NCI-H128 (cell line): Measurements from ENCODE around the gene BARX2.

ENCODE experiments used
- DNase-seq: peaks from one replicate; lab custom pipeline; 2025; ENCODE audit not compliant: unreplicated experiment; lab: John Stamatoyannopoulos, UW

BARX2 gene

DNA sequence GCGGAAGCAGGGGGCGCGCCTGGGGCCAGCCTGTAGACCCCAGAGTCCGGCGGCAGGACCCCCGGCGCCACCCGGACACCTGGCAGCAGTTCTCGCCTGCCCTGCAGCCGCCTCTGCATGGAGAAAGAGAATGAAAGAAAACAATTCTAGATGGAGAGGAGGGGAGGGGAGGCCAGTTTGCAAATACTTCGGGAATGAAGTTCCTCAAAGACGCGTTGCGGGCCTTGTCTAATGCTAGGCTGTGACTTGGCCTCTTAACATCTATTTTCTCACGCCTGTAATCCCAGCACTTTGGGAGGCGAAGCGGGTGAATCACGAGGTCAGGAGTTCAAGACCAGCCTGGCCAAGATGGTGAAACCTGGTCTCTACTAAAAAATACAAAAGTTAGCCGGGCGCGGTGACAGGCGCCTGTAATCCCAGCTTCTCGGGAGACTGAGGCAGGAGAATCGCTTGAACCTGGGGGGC, 2.1 kb upstream of the BARX2 start:
- no peak for DNase-seq

DNA sequence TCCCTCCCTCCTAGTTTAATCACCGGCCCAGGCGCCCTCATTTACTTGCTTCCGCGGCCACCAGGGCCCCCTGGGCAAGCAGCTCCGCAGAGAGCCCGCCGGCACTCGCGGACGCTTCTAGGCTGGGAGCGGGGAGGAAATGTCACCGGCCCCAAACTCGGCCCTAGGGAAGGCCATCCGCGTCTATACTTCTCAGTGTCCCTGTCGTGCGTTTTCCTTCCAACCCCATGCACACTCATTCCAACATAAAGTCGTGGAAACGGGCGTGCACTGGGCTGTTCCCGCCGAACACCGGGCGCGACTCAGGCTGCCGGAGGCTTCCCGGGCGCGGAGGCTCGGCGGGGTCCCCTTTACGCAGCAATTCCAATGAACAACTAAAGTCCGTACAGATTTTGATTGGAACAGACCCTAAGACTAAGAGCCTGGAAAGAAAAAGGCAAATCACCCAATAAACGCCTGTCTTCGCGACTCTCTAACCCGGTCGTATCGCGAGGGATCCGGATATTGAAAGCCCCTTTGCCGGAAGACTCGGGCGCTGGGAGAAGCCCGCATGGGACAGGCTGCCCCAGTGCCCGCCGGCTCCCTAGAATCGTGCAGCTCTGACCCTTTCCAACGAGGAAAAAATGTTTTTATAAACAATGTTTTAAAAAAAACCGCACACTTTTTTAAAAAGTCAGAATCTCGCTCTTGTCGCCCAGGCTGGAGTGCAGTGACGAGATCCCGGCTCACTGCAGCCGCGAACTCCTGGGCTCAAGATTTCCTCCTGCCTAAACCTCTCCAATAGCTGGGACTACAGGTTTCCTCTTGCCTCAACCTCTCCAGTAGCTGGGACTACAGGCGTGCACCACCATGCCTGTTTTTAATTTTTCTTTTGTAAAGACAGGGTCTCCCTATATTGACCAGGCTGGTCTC, 1.3 kb upstream of the BARX2 start:
- no peak for DNase-seq

DNA sequence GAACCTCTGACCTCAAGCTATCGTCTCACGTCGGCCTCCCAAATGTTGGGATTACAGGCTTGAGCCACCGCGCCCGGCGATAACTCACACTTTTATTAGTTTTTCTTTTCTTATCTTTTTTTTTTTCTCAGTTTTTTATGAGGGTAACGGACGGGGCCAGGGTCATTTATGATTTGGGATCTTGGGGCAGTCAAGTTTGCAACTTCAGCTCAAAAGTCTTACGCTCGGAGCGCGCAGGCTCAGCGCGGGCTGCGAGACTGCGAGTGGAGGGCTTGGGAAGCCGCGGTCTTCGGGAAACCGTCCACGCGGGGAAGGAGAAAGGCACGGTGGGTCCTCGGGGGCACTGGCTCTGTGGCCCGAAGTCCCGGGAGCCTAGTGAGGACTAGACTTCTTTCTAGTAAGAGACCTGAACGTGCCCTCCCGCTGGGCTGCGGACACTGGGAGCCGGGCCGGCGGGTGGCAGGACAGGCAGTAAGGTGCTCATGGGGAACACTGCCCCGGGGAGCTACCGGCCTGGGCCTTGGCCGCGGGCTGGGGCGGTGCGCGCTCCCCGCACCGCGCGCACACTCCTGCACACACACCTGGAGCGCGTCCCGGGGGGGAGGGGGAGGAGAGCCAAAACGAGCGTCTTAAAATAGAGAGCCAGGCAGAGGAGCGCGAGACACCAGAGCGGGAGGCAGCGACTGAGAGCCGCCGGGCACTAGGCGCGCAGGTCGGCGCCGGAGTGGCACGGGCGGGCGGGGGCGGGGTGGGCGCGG, 476 bp upstream of the BARX2 start:
- DNase-seq = no peak

DNA sequence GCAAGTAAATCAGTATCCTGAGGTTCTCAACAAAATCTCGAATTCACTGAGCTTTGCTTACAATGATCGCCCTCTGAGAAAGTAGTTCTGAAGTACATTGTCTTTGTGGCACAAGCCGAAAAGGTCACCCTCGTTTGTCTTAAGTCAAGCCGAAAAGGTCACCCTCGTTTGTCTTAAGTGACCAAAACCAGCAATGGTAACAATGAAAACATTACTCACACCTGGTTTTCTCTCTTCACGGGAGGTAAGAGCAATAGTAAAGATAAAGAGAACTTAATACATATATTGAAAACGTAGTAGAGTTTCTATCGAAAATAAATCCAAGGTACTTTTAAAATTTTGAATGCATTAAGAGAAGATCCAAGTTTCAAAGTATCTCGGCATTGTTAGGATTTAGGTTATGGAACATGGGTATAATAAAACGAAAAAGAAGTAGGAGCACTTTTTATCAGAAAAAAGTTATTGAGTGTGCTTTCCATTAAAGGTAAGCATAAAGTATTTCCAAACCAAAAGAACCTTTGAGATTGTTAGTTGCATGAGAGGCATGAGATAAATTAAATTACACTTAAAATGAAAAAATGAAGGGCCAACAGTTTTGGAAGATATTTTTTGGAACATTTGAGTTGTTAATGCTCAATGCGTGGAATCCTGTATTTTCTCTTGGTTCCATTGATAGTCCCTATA, 1.2 kb downstream of the BARX2 start:
- DNase-seq = no peak

GRCh38 chr11:129377739-129378138, 2.1 kb downstream of the BARX2 start:
- DNase-seq = no peak

- no peak for DNase-seq
Measured at GRCh38 chr11:129380413-129380812, 4.8 kb downstream of the BARX2 start.

GRCh38 chr11:129382583-129382982, 6.9 kb downstream of the BARX2 start:
- no peak for DNase-seq

DNA sequence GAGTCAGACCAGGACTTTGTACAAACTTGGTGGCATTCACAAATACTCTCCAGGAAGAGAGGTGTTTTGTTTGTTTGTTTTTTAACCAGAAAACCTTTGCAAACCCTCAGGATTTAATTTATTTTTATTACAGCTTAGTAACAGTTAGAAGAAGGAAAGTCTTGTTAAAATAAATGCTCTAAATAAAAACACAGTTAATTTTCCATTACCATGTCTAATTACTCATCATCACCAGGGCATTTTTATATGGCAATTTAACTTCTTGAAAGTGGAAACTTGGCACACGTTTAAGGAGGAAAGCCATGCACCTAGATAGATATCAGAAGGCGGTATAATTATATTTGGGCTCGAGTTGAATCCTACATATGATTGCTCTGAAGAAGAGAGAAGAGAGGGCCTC, 7.4 kb downstream of the BARX2 start:
- no peak for DNase-seq

- no peak for DNase-seq
Measured at GRCh38 chr11:129383502-129383901, 7.9 kb downstream of the BARX2 start.

- no peak for DNase-seq
Measured at GRCh38 chr11:129384415-129384814, 8.8 kb downstream of the BARX2 start.

DNA sequence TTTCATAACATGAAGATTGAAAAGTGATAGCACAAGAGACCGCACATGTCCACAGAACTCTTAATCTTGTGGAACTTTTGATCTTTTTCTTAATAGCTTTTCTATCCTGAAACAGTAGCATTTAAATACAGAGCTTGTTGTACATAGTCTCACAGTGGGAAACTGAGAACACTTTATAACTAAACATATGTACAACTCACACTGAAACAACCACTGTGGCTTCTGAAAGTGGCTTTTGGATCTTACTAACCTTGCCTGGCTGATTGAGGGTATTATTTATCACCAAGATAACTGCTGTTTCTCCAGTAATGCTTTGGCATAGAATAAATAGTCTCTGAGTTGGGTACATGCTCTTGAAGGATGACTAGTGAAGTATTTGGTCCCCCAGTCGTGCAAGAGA, 10.2 kb downstream of the BARX2 start:
- no peak for DNase-seq

DNA sequence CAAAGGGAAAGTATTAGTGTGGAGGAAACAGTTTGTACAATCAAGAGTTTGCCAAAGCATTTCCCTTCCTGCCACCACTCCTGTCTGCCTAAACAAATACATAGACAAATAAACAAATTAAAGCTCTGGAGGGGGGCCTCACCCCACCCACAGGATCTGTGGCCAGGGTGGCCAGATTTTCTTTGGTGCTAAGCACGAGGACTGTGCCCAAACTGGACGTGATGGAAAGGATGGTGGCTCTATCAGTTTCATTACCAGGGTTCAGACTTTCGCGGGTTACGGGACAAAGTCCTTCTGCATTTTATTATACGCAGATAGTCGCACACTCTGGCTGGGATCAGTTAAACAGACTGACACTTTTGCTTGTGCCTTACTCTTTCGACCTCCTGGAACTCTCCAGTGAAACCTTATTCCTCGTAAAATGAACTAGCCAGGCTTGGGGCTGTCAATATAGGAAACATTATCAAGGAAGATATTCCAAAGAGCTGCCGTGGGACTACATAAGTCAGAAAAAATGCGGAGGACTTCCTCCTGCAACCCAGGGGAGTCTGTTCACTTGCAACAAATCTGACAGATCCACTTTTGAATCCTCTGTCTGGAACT, 11.2 kb downstream of the BARX2 start:
- DNase-seq = no peak

DNA sequence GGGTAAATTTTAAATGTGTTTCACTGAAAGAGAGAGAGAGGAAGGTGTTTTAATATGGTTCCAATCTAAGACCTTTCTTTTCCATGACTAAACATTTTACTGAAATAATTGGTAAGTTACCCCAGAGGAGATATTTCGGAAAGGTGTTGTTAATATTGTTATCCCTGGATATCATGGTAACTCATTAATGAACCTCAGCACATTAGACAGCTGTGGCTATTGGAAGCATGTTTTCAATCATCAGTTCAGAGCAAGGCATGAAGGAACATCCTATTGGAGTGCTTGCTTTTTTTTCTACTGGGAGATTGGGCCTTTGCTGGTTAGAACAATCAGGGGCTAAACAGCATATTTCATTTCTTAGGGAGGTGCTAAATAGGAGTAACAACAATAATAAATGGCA, 11.8 kb downstream of the BARX2 start:
- DNase-seq = no peak

DNA sequence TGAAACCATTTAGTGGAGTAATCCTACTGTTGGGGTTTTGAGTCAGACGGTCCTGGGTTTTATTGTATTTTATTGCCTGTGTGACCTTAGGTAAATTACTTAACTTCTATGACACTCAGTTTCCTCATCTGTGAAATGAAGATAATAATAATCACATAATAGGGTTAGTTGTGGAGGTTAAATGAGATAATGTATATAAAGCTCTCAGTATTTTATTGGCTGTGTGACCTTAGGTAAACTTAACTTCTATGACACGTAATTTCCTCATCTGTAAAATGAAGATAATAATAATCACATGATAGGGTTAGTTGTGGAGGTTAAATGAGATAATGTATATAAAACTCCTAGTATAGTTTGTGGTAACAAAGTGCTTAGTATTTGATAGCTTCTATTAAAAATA, 13.2 kb downstream of the BARX2 start:
- no peak for DNase-seq

DNA sequence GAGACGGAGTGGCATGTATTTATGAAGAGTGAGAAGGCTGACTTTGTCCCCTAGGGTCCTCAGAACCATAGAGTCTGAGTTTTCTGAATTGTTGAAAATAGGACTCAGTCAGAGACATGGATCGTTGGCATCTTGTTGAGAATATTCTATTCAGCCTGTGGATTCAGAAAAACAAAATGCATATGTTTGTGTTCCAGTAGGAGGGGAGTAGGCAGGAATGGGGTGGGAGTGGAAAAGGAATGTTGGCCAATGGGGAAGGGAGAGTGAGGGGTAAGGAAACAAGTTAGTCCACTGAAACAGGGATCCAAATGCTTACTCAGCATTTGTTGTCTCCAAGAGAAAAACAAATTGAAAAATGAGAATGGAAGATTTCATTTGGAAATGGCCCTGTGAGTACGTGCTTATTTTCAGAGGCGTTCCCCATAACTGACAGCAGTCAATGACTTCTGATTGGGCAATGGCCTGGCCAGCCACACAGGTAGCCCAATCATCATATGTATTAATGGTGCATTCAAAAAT, 14.7 kb downstream of the BARX2 start:
- DNase-seq = no peak

GRCh38 chr11:129391360-129391759, 15.7 kb downstream of the BARX2 start:
- DNase-seq = no peak

GRCh38 chr11:129391821-129392220, 16.2 kb downstream of the BARX2 start:
- no peak for DNase-seq

DNA sequence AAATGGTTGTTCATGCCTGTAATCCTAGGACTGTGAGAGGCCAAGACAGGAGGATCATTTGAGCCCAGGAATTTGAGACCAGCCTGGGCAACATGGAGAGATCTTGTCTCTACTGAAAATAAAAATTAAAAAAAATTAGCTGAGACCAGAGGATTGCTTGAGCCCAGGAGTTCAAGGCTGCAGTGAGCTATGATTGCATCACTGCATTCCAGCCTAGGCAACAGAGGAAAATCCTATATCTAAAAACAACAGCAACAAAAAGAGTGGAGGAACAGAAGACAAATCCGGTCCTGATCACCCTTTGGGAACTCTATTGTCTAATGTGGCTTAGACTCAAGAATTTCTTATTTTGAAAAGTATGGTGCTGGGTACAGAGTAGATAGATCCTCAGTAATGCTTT, 17.3 kb downstream of the BARX2 start:
- DNase-seq = no peak

- DNase-seq = no peak
Measured at GRCh38 chr11:129394709-129395108, 19.1 kb downstream of the BARX2 start.

- no peak for DNase-seq
Measured at GRCh38 chr11:129395432-129395831, 19.8 kb downstream of the BARX2 start.

DNA sequence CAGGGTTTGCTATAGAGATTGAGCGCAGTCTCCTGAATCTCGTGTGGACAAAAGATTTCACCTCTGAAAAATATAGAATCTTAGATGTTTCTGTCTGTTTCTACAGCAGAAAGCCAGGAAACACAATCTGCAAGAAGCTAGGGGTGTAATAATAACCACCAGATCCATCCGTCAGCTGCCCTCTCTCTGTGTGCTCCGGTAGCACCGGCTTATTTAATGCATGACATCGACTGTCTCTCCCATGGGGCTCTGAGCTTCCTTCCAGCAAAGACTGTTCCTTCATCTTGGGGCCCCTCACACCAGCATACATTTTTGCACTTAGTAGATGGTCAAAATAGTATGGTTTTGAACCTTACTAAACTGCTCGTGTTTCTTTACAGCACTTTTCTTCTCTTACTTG, 20.2 kb downstream of the BARX2 start:
- DNase-seq = no peak
